Endothelial cell of umbilical vein (primary cell): Measurements from ENCODE around the gene EXOSC6. TPM values are rescaled to one million over a fixed set of nuclear protein-coding genes. Genes with fewer than 3 reads are reported as not detected.
"Not testable (repeated sequence)": the region's sequence is repeated elsewhere in the genome, so short reads cannot be mapped to it uniquely, and the experiment has no call there.

Experiments used
- BruUV-seq: library from RNA; stranded (reverse); fragments of 400-500 nt; replicated peaks from 2 replicates; lab custom pipeline; 2021; lab: Mats Ljungman, UMichigan
- CTCF ChIA-PET: fragments of 300-600, 350-600 bp; sonication (Branson Sonifier 250); formaldehyde crosslinking; loops from one replicate; lab custom pipeline; 2021; ENCODE audit warnings: antibody characterized with exemption, inconsistent platforms; lab: Charles Lee
- POLR2A ChIA-PET: fragments of 300-600, 350-600 bp; sonication (Branson Sonifier 250); formaldehyde crosslinking; loops from one replicate; lab custom pipeline; 2021; ENCODE audit warnings: antibody characterized with exemption, inconsistent platforms; lab: Charles Lee
- DNase-seq: peaks from one replicate; pipeline ENCODE4 v3.0.0-alpha.2; 2011; ENCODE audit warnings: low read depth, low spot score
- FAIRE-seq: peaks from 2 replicates; lab custom pipeline; 2011; peaks lifted over from hg19 to GRCh38; lab: Jason Lieb, UNC
- H2AFZ ChIP-seq: 2 replicates; pipeline ENCODE4 v1.6.0; 2012; ENCODE audit warnings: low read depth, low read length, control low read depth, inconsistent platforms
- H3K27ac ChIP-seq: 2 replicates; pipeline ENCODE4 v1.5.1; 2011; ENCODE audit warnings: low read depth, mild to moderate bottlenecking, control low read depth, low read length, moderate library complexity; ENCODE audit not compliant: insufficient read depth
- H3K27me3 ChIP-seq, 2 experiments: 2 replicates each; pipeline versions ENCODE4 v1.6.0 to v1.6.1; 2011; ENCODE audit warnings: low read length in 2 of 2, mixed read lengths in 1 of 2; ENCODE audit not compliant: control insufficient read depth in 2 of 2, insufficient read depth in 2 of 2
- H3K36me3 ChIP-seq, 2 experiments: 2 replicates in 1 of 2; 3 replicates in 1 of 2; pipeline ENCODE4 v1.5.1; 2011; ENCODE audit warnings: low read length in 2 of 2, mild to moderate bottlenecking in 1 of 2, moderate library complexity in 1 of 2; ENCODE audit not compliant: control insufficient read depth in 2 of 2, insufficient read depth in 2 of 2; ENCODE audit errors: extremely low read depth in 1 of 2
- H3K4me1 ChIP-seq: 3 replicates; pipeline ENCODE4 v1.5.1; 2011; ENCODE audit warnings: mild to moderate bottlenecking, low read length; ENCODE audit not compliant: control insufficient read depth, insufficient read depth; ENCODE audit errors: extremely low read depth
- H3K4me2 ChIP-seq: 2 replicates; pipeline ENCODE4 v1.6.1; 2011; ENCODE audit warnings: low read length, control low read depth, mixed read lengths; ENCODE audit not compliant: insufficient read depth
- H3K4me3 ChIP-seq, 3 experiments: fragments of 200-600 bp in 1 of 3; sonication (generic), shearing (Covaris generic) in 1 of 3; replicated peaks in 1 of 3; 2 replicates each; pipeline ENCODE4 v1.5.1; 2011 to 2016; ENCODE audit warnings: control low read depth in 3 of 3, low read length in 3 of 3, mild to moderate bottlenecking in 2 of 3, inconsistent platforms in 1 of 3, low read depth in 1 of 3, moderate library complexity in 1 of 3; ENCODE audit not compliant: insufficient read depth in 1 of 3
- H3K79me2 ChIP-seq: 2 replicates; pipeline ENCODE4 v1.6.0; 2012; ENCODE audit warnings: low read length, inconsistent platforms; ENCODE audit not compliant: control insufficient read depth, insufficient read depth
- H3K9ac ChIP-seq: replicated peaks from 2 replicates; pipeline ENCODE3; 2011; ENCODE audit warnings: low read length, control low read depth; ENCODE audit not compliant: insufficient read depth; ENCODE audit errors: extremely low read depth
- H3K9me1 ChIP-seq: replicated peaks from 3 replicates; pipeline ENCODE4 v1.6.0; 2011; ENCODE audit warnings: mild to moderate bottlenecking, low read length; ENCODE audit not compliant: control insufficient read depth, insufficient read depth; ENCODE audit errors: extremely low read depth
- H3K9me3 ChIP-seq: replicated peaks from 2 replicates; pipeline ENCODE4 v1.5.1; 2012; ENCODE audit warnings: low read length, inconsistent platforms; ENCODE audit not compliant: control insufficient read depth, insufficient read depth
- H4K20me1 ChIP-seq: replicated peaks from 2 replicates; pipeline ENCODE3; 2011; ENCODE audit warnings: mild to moderate bottlenecking, low read length; ENCODE audit not compliant: control insufficient read depth, insufficient read depth; ENCODE audit errors: extremely low read depth
- dilution Hi-C: fragments of 300-500 bp; cut with MboI; formaldehyde crosslinking; loops from one replicate; pipeline ENCODE4 v1.15.0; 2019; ENCODE audit warnings: low sequenced_read_pairs; ENCODE audit not compliant: extremely low pct_ligation_motif_present
- intact Hi-C: fragments of 100-400 bp; cut with micrococcal nuclease; formaldehyde crosslinking; loops from one replicate; pipeline ENCODE4 v1.10.0; 2022
- polyA plus RNA-seq, 4 experiments: library from polyadenylated mRNA; depleted of rRNA in 3 of 4; stranded (reverse) in 3 of 4; unstranded in 1 of 4; fragments of >200 nt; gene quantifications; 2 replicates each; pipeline versions ENCODE4 v1.2.1 to v1.2.3, GENCODE V29; 2011 to 2012; ENCODE audit warnings: missing spikeins in 1 of 4
- small RNA-seq: library from RNA; depleted of rRNA; stranded (forward); fragments of <200 nt; gene quantifications from one replicate; pipeline ENCODE3, GENCODE V24; 2012; ENCODE audit warnings: low replicate concordance, low read depth; ENCODE audit not compliant: insufficient read depth, insufficient read length
- total RNA-seq: library from RNA; stranded (reverse); gene quantifications from 2 replicates; pipeline ENCODE4 v1.2.3, GENCODE V29; 2021

EXOSC6 gene
- total and polyA plus RNA-seq, 2 donors (not counting 3 experiments of a cell fraction or from before 2014, with no cell fraction given) = 12.6 to 29.2 TPM

DNA sequence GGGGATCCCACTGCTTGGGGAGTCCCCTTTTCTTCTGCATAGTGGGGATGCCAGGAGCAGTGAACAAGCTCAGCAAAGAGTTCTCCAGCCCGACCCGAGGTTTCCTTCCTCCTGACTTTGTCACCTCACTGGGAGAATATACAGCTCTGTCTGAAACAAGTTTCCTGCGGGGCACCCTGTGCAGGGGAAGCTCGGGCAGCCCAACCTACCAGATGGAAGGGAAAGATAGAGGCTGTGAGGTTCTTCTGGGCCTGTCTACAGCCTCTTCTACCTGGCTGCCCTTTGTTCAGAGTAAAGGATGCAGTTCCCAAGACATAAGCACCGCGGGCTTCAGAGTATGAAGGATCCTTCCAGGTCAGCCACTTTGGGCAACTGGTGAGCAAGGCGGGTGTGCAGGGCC is 54.1 kb downstream of the EXOSC6 start:
- CTCF ChIA-PET, H4K20me1 ChIP-seq, intact Hi-C loops, H3K4me3 ChIP-seq, H3K9me1 ChIP-seq, FAIRE-seq, dilution Hi-C loops, BruUV-seq, POLR2A ChIA-PET, H3K4me1 ChIP-seq, H3K4me2 ChIP-seq, H3K9me3 ChIP-seq, H3K27me3 ChIP-seq, H3K36me3 ChIP-seq, H2AFZ ChIP-seq, H3K79me2 ChIP-seq, H3K27ac ChIP-seq, H3K9ac ChIP-seq: not testable (repeated sequence)
- peak; percentile 31 for DNase-seq

Small RNA genes lying within 50 kb of the gene (small RNA-seq; reads per million reads assigned to genes)
- gene AC009060.2 = not detected
- gene RN7SL279P = not detected

Other genes with a start within 250 kb of the EXOSC6 start
- gene PDPR, start 137.6 kb downstream of the EXOSC6 start, total RNA-seq = 22.0 and 26.4 TPM in 2 replicates
- 26.9 and 29.9 TPM in 2 replicates for gene PDPR, start 137.6 kb downstream of the EXOSC6 start, polyA plus RNA-seq
- gene CLEC18C, start 78.2 kb downstream of the EXOSC6 start, total RNA-seq = 0.42 TPM in 1 of 2 replicates, not detected in the other
- 0.06 TPM in 1 of 2 replicates, not detected in the other for gene CLEC18C, start 78.2 kb downstream of the EXOSC6 start, polyA plus RNA-seq
- 109 and 110 TPM in 2 replicates for gene AARS1, start 37.6 kb upstream of the EXOSC6 start, total RNA-seq
- gene AARS1, start 37.6 kb upstream of the EXOSC6 start, polyA plus RNA-seq = 58.9 and 71.3 TPM in 2 replicates
- 33.6 and 34.3 TPM in 2 replicates for gene DDX19B, start 47.2 kb upstream of the EXOSC6 start, total RNA-seq
- 23.8 and 28.1 TPM in 2 replicates for gene DDX19B, start 47.2 kb upstream of the EXOSC6 start, polyA plus RNA-seq
- gene DDX19A, start 95.0 kb upstream of the EXOSC6 start, total RNA-seq = 41.3 and 41.6 TPM in 2 replicates
- gene DDX19A, start 95.0 kb upstream of the EXOSC6 start, polyA plus RNA-seq = 21.7 and 26.5 TPM in 2 replicates
- 50.2 and 50.4 TPM in 2 replicates for gene ST3GAL2, start 187.2 kb upstream of the EXOSC6 start, total RNA-seq
- gene ST3GAL2, start 187.2 kb upstream of the EXOSC6 start, polyA plus RNA-seq = 23.0 and 33.3 TPM in 2 replicates
- gene FCSK, start 202.7 kb upstream of the EXOSC6 start, total RNA-seq = 13.2 and 18.0 TPM in 2 replicates
- 11.4 and 12.4 TPM in 2 replicates for gene FCSK, start 202.7 kb upstream of the EXOSC6 start, polyA plus RNA-seq